HG03378 (cell line): Measurements from ENCODE around the gene RNF220.
"Not testable (repeated sequence)": the region's sequence is repeated elsewhere in the genome, so short reads cannot be mapped to it uniquely, and the experiment has no call there.

ENCODE experiments used
- ATAC-seq: cut with Tn5 transposase; IDR thresholded peaks from one replicate; pipeline ENCODE4 v1.9.1; 2021; ENCODE audit warnings: mild to moderate bottlenecking, moderate library complexity; ENCODE audit not compliant: unreplicated experiment

RNF220 gene

DNA sequence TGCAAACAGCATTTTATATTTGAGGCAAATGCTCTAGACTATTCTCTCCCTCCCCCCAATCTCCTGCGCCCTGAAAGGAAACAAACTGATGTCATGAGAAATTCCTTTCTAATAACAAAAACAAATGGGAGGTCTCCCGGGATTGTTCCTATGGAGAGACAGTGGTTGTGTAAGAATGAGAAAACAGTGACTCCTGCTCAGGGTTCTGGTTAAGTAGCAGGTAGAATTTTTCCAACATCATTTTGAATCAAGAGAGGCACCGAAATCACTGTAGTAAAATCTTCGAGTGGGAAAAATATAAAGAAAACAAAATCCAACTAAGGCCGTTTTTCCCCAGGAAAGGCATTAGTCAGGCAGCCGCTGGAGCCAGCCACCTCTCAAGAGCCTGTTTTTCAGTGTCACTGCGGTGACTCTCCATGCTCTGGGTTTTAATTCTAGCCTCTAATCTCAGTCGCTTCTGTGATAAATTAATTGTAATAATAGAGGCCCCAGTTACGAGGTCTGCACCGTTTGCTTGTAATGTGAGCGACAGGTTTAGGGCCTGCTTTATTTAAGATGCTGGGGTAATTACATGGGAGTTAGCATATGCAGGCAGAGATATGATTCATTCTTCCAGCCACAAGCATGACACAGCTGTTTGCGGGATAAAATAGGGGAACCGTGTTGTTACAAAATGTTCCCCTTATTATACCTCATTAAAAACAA is 80.3 kb downstream of the RNF220 start:
- ATAC-seq: no peak

DNA sequence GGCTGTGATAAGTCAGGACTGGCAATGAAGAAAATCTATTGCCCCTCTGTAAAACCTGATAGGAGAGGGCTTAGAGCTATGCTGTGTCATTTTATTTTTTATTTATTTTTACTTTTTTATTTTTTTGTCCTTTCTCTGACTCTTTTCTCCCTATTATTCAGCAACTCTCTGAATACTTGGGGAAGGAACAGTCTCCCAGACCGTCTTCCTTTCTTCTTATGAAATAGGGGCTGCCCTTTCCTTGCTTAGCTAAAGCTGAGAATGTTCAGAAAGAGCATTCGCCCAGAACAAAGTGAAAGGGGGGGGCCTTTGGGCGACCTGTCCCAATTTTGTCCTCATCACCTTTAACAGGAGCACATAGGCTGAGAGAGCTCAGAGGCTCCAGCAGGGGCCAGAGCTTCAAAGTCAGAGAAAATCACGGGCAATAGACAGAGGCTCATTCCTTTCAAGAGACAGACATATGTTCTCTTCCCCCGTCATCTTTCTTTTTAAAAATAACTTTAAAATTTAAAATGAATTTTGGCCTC is 80.9 kb downstream of the RNF220 start:
- no peak for ATAC-seq

DNA sequence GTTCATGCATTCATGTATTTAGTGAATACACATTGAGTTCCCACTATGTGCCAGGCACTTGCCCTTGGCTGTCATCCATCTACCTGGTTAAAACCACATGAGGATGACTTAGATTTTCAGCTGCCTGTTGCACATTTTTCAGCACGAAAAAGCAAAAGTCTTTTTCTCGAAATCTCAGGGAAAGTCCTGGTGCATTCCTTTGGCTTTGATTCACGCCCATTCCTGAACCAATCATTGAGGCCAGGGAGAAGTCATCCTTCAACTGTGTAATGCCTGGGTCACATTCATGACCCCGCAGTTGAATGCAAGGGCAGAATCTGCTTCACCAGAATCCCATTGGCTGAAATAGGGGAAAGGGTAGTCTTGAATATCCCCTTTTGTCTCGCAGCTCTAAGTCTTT is 84.4 kb downstream of the RNF220 start:
- no peak for ATAC-seq

DNA sequence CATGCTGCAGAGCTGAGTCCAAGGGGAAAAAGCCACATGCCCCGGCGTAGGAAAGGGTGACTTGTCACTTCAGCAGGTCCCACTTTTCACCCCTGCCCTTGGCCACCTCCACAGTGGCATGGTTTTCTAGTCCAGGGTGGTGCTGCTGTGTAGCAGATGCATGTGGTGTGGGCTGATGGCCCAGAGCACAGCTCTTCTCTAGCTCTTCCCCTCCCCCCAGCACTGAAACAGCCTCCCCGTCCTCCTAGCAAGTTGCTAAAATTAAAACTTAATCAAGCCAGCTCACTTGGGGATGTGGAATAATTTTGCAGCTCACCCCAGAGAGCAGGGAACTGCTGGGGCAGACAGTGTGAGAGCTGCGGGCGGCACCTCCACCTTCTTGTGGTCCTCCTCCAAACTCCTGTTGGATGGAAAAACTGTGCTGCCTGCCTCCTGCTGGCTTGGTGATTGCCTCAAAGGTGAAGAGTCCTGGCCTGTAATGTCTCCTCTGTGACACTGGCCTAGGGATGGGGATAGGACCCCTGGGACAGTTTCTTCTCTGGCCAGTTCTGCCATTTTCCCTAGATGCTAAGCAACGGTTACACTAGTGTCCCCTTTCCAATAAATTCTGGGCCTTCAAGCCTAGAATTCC is 91.6 kb downstream of the RNF220 start:
- no peak for ATAC-seq

DNA sequence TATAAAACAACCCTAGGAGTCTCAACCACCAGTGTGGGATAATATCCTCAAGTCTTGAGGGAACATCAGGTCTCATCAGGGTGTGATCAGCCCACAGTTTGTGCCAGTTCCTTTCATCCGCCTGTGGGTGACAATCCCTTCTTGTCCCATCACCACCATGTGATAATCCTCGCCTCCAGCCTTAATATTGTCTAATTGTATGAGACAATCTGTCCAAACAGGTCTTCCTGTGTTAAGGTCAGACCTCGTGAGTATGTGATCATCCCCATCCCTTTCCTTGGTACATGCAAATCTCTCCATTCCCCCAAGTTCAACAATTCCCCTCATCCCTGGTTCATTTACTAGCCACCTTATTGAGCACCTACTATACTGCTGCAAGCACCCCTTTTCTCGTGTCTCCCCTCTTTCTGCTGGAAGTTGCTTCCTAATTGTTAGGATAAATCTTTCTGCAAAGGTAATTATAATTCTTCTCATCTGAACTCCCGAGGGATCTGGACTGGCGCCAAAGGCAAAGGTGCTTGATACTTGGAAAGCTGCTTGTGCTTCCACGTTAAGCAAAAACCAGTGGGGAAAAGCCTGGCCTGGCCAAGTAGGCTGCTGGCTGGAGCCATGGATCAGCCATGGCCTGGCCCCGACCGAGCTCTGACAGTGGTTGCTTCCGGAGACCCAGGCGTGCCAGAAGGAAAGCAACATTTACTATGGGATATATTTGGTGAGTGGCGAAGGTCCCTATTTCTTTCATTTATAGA is 92.5 kb downstream of the RNF220 start:
- no peak for ATAC-seq

DNA sequence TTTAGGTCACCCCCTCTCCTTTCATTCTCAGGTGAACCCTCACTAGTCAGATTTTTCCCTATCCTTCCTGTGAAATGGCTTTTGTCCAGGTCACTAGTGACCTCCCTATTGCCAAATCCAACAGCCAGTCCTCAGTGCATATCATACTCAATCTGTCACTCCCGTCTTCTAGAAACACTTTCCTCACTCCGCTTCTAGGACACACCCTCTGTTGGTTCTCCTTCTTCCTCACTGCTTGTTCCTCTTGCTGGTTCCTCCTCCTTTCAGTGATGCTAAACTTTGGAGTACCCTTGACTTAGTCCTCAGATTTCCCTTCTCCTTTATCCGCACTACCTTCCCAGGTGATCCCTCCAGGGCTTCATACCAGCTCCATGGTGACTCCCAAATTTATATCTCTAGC is 94.3 kb downstream of the RNF220 start:
- ATAC-seq: no peak

DNA sequence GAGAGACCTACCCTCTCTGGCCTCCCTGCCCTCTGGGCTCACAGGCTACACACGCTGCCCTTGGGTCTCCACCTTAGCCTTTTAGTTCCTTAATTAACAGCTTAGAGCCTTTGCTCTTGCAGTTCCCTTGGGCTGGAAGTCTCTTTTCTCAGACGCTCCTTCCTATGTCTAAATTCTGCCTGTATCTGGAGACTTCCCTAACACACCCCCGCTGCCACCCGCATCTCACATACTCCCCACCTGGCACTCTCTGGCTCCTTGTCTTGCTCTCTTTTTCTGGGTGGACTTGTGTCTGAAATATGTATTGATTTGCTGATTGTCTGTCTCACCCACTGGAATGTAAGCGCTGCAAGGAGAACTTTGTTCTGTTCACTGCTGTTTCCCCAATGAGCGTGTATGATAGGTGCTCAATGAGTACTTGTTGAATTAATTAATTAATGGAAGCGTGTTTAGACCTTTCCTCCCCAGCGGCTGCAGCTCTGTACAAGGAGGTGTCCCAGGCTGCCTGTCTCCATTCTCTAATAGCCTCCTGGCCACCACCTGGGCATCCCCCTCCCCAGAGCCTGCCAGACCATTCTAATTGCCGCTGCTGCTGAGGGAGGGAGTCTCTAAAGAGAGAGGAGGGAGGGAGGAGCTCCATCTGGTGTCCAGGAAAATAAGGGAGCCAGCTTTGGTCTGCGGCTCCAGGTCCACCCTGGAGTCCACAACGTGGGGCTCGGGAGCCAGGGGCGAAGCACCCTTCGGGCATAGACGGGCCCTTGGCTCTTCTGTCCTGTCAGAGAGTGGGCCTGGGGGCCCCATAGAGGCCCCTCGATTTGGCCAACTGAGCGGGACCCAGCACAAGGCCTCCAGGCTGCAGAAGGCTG is 95.4 kb downstream of the RNF220 start:
- ATAC-seq: no peak

DNA sequence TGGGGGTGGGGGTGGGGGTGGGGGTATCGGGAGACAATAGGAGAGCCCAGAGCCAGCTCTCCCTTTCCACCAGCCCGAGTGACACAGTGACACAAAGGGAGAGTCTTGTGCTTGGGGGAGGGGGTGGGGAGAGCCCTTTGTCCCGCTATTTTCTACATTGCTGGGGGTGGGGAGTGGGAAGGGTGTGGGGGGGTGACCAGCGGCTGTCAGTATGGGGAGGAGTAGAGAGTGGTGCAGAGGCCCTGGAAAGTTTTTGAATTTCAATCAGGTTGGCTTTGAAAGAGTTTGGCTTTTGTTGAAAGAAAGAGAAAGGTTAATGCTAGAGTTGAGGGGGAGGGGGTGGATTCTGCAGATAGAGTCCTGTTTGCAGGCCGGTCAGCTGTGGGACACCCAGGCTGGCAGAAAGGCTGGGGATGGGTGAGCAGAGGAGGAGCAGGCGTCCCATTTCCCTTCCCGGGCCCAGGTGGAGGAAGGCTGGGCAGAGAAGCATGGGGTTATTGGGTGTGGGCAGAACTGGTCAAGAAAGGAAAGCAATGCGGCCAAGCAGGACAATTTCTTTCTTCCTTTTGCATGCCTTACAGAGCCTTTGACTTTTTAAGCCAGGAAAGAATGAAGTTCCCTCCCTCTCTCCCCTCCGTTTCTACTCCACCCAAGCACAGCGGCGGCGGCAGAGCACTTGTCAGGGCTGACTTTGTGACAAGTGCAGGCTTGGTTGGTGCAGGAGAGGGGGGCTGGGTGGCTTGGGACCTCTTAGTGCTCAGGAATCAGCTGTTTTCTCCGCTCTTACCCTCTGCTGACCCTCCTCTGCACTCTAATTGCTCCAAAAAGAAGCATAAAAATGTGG is 96.2 kb downstream of the RNF220 start:
- ATAC-seq: no peak

DNA sequence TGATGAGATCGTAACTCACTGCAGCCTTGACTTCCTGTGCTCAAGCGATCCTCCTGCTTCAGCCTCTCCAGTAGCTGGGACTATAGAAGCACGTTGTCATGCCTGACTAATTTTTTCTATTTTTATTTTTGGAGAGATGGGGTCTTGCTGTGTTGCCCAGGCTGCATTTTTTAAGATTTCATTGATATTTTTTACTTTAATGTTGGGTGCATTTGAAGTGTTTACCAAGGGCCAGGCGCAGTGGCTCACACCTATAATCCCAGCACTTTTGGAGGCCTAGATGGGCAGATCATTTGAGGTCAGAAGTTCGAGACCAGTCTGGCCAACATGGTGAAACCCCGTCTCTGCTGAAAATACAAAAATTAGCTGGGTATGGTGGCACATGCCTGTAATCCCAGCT is 97.8 kb downstream of the RNF220 start:
- ATAC-seq: not testable (repeated sequence)

DNA sequence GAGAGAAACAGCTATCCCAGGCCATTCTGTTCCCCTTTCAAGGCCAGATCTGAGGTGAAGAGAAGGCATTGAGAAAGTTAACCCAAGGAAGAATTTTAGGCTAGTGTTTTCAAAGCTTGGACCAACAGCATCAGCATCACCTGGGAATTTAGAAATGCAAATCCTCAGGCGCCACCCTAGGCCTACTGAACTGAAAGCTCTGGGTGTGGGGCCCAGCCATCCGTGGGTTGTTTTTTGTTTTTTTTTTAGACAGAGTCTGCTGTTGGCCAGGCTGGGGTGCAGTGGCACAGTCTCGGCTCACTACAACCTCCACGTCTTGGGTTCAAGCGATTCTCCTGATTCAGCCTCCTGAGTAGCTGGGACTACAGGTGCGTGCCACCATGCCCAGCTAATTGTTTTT is 98.6 kb downstream of the RNF220 start:
- no peak for ATAC-seq

DNA sequence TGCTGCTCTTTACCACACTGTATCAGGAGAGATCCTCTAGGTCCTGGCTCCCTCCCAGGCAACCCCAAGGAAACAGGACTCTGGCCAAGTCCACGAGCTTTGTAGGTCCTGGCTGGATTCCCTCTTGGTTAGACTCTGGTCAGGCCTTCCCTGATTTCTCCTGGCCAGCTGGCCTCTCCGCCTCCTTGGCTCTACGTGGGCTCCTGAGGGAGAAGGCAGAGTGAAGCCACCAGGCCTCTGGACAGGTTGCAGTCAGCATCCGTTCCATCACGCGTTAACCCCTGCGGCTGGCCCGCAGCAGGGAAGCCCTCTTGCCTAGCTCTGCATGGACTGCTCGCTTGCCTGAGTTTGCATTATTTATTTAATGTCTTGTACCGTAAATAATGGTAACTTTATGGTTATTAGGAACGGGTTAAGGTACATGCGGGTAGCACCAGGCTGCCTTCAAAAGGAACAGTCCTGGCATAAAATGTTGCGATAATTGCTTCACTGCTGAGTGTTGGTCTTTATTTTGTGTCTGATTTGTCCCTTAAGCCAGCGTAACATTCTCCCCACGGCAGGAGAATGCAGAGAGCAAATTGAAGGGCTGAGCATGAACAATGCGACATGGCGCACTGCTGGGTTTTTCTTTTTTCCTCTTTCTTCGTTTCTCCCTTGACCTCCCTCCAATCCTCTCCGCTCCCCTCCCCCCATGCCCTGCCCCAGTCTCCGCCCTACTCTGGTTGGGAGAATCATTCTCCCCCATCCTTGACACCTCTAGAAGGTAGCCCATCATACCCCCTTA is 100.3 kb downstream of the RNF220 start:
- ATAC-seq: no peak

DNA sequence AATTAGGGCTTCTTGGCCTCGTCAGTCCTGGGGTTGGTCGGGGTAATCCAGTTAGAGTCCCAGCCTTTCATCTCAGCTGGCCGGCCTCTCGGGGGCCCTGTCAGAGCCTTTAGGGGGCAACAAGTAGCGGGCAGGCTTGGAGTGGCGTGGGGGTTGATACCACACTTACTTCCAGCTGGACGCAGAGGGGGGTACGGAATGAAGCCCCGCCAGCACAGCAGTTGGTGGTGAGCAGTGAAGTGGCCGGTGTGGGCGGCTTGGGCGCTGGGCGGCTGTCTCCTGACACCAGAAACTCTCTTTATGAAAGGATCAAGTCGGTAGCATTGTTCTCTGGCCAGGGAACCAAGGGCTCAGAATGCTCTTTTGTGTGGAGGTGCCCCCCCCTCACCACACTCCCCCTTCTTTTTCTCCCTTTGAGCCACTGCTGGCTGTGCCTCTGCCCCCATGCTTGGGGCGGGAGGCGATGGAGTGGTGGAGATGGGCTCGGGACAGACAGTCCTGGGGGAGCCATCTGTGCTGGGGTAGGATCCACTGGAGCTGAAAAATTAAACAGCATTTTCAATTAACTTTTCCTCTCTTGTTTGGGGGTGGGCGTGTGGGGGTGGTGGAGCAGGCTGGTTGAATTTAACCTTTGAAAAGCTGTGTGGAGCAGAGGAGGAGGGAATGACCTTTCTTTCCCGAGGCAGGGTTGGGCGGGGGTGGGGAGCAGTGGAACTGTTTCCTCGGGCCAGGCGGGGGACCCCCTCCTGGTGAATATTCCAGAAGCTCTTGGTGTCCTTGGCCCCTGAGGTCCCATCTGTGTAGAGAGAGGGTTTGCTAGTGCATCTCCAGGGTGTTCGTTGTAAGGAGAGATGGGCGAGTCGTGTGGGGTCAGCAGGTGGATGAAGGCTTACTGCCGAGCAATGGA is 102.7 kb downstream of the RNF220 start:
- ATAC-seq: no peak

DNA sequence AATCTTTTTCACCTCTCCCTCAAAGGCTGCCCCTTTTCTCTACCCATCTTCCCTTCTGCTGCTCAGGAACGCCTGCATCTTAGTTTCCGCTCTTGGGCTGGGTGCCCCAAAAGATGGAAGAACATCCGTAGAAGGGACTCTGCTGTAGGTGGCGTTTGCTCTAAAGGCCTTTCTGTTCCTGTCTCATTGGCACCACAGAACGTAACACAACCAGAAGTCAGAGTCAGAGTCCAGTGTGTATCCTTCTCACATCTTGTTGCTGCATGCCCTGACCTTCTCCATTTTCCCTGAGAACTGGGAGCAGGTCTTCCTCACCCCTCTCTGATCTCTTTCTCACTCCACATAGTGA is 103.3 kb downstream of the RNF220 start:
- no peak for ATAC-seq

DNA sequence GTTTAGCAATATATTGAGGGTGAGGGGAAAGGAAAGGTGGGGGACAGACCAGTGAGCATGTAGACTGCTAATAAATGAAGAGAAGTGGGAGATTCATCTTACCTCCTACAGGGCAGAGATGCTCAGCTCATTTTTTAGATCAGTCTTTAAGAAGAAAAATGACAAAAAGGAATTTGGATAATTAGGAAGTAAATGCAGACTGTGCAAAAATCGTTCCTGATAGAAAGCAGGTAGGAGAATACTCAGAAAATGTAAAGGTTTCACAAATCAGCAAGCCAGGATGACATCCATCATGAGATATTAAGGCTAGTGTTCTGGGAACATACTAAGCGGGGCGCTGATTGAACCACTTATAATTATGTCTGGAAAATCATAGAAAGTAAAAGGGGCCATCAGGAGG is 106.3 kb downstream of the RNF220 start:
- ATAC-seq: no peak

DNA sequence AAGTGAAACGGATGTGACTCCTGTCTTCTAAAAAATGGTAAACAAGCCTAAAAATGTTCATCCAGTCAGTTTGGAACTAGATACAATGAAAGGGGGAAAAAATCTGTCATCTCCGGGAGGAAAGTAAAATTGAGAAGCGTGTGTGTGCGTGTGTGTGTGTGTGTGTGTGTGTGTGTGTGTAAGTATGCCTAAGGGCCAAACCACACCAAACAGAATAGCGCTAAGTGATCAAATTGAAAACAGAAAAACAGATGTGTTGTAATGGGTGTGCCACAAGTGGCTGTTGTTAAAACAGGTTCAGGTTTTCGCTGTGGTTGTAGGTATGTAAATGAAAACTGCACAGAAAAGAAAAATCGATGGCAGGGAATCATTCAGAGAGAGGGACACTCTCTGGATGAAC is 106.7 kb downstream of the RNF220 start:
- ATAC-seq: no peak

DNA sequence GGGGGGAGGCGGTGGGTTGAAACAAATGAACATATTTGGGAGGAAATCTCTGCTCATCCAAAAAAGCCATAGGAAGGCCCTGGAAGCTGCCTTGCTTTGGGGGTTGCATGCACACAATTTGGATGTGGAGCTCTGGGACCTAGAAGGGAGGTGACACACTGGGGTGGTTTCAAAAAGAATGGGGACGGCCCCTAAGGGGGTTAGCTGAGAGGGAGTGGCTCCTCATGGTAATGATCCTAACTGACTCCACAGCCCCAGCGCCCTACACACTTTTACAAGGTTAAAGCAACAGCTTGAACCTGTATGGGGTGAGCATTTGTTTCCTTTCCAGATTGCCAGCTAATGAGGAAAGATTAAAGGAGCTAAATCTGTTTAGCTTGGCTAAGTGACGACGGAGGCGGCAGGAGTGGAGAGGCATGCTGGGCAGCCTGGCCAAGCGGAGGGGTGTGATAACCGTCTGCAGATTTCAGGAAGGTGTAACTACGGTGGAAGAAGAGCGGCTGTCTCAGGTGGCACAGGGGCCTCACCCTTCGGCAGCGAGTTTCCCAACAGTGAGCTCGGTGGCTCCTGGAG is 107.3 kb downstream of the RNF220 start:
- ATAC-seq: no peak

DNA sequence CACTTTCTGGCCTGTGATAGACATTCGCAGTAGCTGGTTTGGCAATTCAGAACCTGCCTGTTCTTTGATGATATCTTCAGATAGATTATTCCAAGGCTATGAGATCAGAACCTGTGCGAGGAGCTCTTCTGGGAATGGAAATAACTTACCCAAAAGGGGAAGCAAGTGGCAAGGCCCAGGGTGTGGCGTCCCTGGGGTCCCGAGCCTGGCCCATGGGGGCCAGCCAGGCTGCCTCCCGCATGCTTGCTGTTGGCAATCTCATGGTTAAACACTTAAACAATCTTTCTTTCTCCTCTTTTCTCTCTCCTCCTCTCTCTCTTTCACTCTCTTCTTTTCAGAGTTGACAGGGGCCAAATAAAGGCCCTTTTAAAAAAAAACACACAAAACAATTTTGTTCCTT is 108.1 kb downstream of the RNF220 start:
- no peak for ATAC-seq

DNA sequence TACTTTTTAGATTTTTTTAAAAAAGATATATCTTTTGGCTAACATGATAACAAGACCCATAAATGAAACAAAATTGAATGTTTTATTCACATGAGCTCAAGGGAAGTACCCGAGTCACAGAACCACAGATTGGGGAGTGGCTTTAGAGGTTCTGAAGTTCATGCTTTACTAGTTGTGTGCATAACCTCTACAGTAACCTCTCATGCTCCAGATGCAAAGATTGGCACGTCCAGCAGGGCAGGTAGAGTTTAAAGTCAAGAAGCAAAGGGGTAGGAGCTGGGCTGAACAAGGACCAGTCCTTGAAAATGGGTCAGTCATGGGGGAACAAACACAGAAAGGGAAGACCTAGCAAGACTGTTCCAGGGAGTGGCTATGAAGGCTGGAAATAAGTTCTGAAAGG is 109.6 kb downstream of the RNF220 start:
- no peak for ATAC-seq
